ENCODE data around the gene PPP2R3B. TPM values are rescaled to one million over a fixed set of nuclear protein-coding genes. Genes with fewer than 3 reads are reported as not detected.

PPP2R3B gene
- total RNA-seq, 1 donor from 2014 or later = 30.3 TPM

DNA sequence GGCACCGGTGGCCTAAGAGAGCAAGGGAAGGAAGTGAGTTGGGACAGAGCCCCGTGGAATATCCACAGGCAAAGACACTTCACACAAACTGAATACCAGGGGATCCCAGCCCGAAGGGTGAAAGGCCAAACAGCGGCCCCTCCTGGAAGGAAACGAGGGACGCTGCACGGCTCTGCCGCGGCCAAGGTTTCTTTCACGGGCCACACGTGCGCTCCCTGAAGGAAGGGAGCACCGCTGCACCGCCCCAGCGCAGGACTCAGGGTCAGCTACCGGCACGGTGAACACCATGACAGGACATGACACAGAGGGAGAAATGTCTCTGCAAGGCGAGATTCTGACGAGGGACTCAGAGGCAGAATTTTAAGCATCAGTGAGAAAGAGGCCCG lies 36.6 kb downstream of the PPP2R3B start:
- H3K9me3 ChIP-seq (ENCODE audit: low read depth) = no peaks in the 10 kb centered on the region
- H3K4me3 Mint-ChIP-seq = peak overlapping the region; percentile 64
- no peaks in the 10 kb centered on the region for H3K27me3 ChIP-seq
- DNase-seq (ENCODE audit: low spot score) = no peak
- TF ChIP-seq, protein P1, sequence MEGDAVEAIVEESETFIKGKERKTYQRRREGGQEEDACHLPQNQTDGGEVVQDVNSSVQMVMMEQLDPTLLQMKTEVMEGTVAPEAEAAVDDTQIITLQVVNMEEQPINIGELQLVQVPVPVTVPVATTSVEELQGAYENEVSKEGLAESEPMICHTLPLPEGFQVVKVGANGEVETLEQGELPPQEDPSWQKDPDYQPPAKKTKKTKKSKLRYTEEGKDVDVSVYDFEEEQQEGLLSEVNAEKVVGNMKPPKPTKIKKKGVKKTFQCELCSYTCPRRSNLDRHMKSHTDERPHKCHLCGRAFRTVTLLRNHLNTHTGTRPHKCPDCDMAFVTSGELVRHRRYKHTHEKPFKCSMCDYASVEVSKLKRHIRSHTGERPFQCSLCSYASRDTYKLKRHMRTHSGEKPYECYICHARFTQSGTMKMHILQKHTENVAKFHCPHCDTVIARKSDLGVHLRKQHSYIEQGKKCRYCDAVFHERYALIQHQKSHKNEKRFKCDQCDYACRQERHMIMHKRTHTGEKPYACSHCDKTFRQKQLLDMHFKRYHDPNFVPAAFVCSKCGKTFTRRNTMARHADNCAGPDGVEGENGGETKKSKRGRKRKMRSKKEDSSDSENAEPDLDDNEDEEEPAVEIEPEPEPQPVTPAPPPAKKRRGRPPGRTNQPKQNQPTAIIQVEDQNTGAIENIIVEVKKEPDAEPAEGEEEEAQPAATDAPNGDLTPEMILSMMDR (IDR thresholded peaks at IDR 0.05) = peak; percentile 4
- TF ChIP-seq EZH2phosphoT487 (IDR thresholded peaks at IDR 0.05) (no peak), EZH2 (IDR thresholded peaks at IDR 0.05) (no peak)
- H3K9me3 Mint-ChIP-seq = no peaks in the 10 kb centered on the region
- no peaks in the 10 kb centered on the region for H3K4me1 ChIP-seq
- no peak overlapping the region for H2AFZ ChIP-seq (replicated peaks)
- no peak overlapping the region for H3K4me3 ChIP-seq
- H3F3A ChIP-seq (ENCODE audit: low read depth) = no peaks in the 10 kb centered on the region
- peaks cover 8% of the 10 kb centered on the region for H4K20me1 ChIP-seq (ENCODE audit: low read depth)
- peaks cover 4% of the 10 kb centered on the region for H3K27me3 Mint-ChIP-seq (ENCODE audit: insufficient read depth, low read depth)
- peaks cover 15% of the 10 kb centered on the region for H3K4me1 Mint-ChIP-seq
- H3K27ac Mint-ChIP-seq = peak overlapping the region; percentile 54
- peak overlapping the region; percentile 20 for H3K9ac ChIP-seq
- no peaks in the 10 kb centered on the region for H3K36me3 ChIP-seq
- peaks cover 19% of the 10 kb centered on the region for H3K79me2 ChIP-seq (ENCODE audit: low read depth)
- no peak overlapping the region for H3K4me2 ChIP-seq
- H3K27ac ChIP-seq = no peak overlapping the region
- peaks cover 34% of the 10 kb centered on the region for H3K36me3 Mint-ChIP-seq

- H3K9me3 ChIP-seq (ENCODE audit: low read depth) = no peaks in the 10 kb centered on the region
- peaks cover 4% of the 10 kb centered on the region for H3K27me3 Mint-ChIP-seq (ENCODE audit: insufficient read depth, low read depth)
- H3K9me3 Mint-ChIP-seq = peaks cover 2% of the 10 kb centered on the region
- H3K4me3 ChIP-seq = no peak overlapping the region
- TF ChIP-seq, protein P1 (IDR thresholded peaks at IDR 0.05) = no peak
- TF ChIP-seq EZH2 (IDR thresholded peaks at IDR 0.05) (no peak), EZH2phosphoT487 (IDR thresholded peaks at IDR 0.05) (no peak)
- peaks cover 7% of the 10 kb centered on the region for H4K20me1 ChIP-seq (ENCODE audit: low read depth)
- no peak overlapping the region for H3K4me2 ChIP-seq
- no peak overlapping the region for H3K4me3 Mint-ChIP-seq
- H3K36me3 ChIP-seq = no peaks in the 10 kb centered on the region
- H3K79me2 ChIP-seq (ENCODE audit: low read depth) = peaks cover 15% of the 10 kb centered on the region
- H3K36me3 Mint-ChIP-seq = peaks cover 34% of the 10 kb centered on the region
- H2AFZ ChIP-seq (replicated peaks) = no peak overlapping the region
- H3K4me1 Mint-ChIP-seq = peaks cover 14% of the 10 kb centered on the region
- H3K27me3 ChIP-seq = no peaks in the 10 kb centered on the region
- no peak for DNase-seq (ENCODE audit: low spot score)
- no peak overlapping the region for H3K27ac ChIP-seq
- peak overlapping the region; percentile 54 for H3K27ac Mint-ChIP-seq
- peak overlapping the region; percentile 20 for H3K9ac ChIP-seq
- no peaks in the 10 kb centered on the region for H3F3A ChIP-seq (ENCODE audit: low read depth)
- no peaks in the 10 kb centered on the region for H3K4me1 ChIP-seq
Measured at GRCh38 chrX:349702-350101, 37.0 kb downstream of the PPP2R3B start.

- Mint-ChIP-seq H3K36me3 (peaks cover 35% of the 10 kb centered on the region), H3K27me3 (ENCODE audit: insufficient read depth, low read depth) (peaks cover 4% of the 10 kb centered on the region), H3K4me3 (no peak overlapping the region), H3K9me3 (peaks cover 4% of the 10 kb centered on the region), H3K27ac (peak overlapping the region; percentile 54), H3K4me1 (peaks cover 14% of the 10 kb centered on the region)
- Histone ChIP-seq H3F3A (ENCODE audit: low read depth) (no peaks in the 10 kb centered on the region), H2AFZ (replicated peaks) (no peak overlapping the region), H3K4me3 (no peak overlapping the region), H3K27me3 (no peaks in the 10 kb centered on the region), H3K36me3 (no peaks in the 10 kb centered on the region), H3K4me2 (no peak overlapping the region), H3K79me2 (ENCODE audit: low read depth) (peaks cover 10% of the 10 kb centered on the region), H4K20me1 (ENCODE audit: low read depth) (peaks cover 7% of the 10 kb centered on the region), H3K27ac (no peak overlapping the region), H3K9me3 (ENCODE audit: low read depth) (no peaks in the 10 kb centered on the region), H3K4me1 (no peaks in the 10 kb centered on the region), H3K9ac (no peak overlapping the region)
- DNase-seq (ENCODE audit: low spot score) = no peak
- TF ChIP-seq EZH2 (IDR thresholded peaks at IDR 0.05) (no peak), EZH2phosphoT487 (IDR thresholded peaks at IDR 0.05) (no peak)
- TF ChIP-seq, protein P1 (IDR thresholded peaks at IDR 0.05) = no peak
Measured at GRCh38 chrX:349196-349595, 37.5 kb downstream of the PPP2R3B start.
